K562 (cell line): ENCODE results near the gene CAPZA3. TPM values are rescaled to one million over a fixed set of nuclear protein-coding genes. Genes with fewer than 3 reads are reported as not detected.

Experiments used
- ATAC-seq: fragments of 200-7000 bp; cut with Tn5 transposase; 3 replicates; pipeline ENCODE4 v1.9.1; 2020; ENCODE audit warnings: moderate library complexity
- BruUV-seq: library from RNA; stranded (reverse); fragments of 400-500 nt; replicated peaks from 2 replicates; lab custom pipeline; 2021; lab: Mats Ljungman, UMichigan
- CTCF ChIA-PET: fragments of 300-600 bp; formaldehyde crosslinking; extraction: SDS; loops from one replicate; lab custom pipeline; 2021; ENCODE audit warnings: low intra/inter-chr PET ratio; lab: Yijun Ruan, JAX
- POLR2A ChIA-PET: fragments of 300-600, 350-650 bp; sonication (Branson Sonifier 250); formaldehyde crosslinking; extraction: SDS; loops from one replicate; lab custom pipeline; 2021; ENCODE audit warnings: antibody characterized with exemption, inconsistent platforms; lab: Yijun Ruan, JAX
- DNase-seq, 4 experiments: peaks; one replicate each; pipeline versions ENCODE4 v3.0.0 to v3.0.0-alpha.2; 2011 to 2018; ENCODE audit warnings: low spot score in 3 of 4, mixed read lengths in 3 of 4; ENCODE audit errors: extremely low read depth in 1 of 4
- FAIRE-seq: peaks from 2 replicates; lab custom pipeline; 2011; peaks lifted over from hg19 to GRCh38; lab: Jason Lieb, UNC
- H2AFZ ChIP-seq: 2 replicates; pipeline ENCODE4 v1.6.0; 2011; ENCODE audit warnings: low read depth, low read length, control low read depth, inconsistent platforms
- H3K27ac ChIP-seq: fragments of 200-600 bp; 3 replicates; pipeline ENCODE4 v1.8.0; 2011; ENCODE audit warnings: low read depth, mild to moderate bottlenecking, control low read depth, inconsistent platforms, low read length, moderate library complexity, mixed read lengths; ENCODE audit errors: extremely low read depth
- H3K27me3 ChIP-seq, 2 experiments: fragments of 300-600 bp in 1 of 2; 2 replicates in 1 of 2; 3 replicates in 1 of 2; pipeline versions ENCODE4 v1.6.0 to v1.8.0; 2011; ENCODE audit warnings: inconsistent platforms in 2 of 2, low read length in 2 of 2, mild to moderate bottlenecking in 1 of 2, mixed read lengths in 1 of 2, moderate library complexity in 1 of 2; ENCODE audit not compliant: control insufficient read depth in 2 of 2, insufficient read depth in 2 of 2
- H3K36me3 ChIP-seq: fragments of 300-600 bp; 3 replicates; pipeline ENCODE4 v1.8.0; 2011; ENCODE audit warnings: mild to moderate bottlenecking, low read length, inconsistent platforms; ENCODE audit not compliant: control insufficient read depth, insufficient read depth
- H3K4me1 ChIP-seq, 2 experiments: fragments of 200-600 bp in 1 of 2; replicated peaks in 1 of 2; 2 replicates in 1 of 2; 3 replicates in 1 of 2; pipeline versions ENCODE4 v1.5.1 to v1.8.0; 2011; ENCODE audit warnings: inconsistent platforms in 2 of 2, low read length in 2 of 2, mild to moderate bottlenecking in 1 of 2, mixed read lengths in 1 of 2, moderate library complexity in 1 of 2; ENCODE audit not compliant: control insufficient read depth in 2 of 2, insufficient read depth in 2 of 2
- H3K4me2 ChIP-seq: 2 replicates; pipeline ENCODE4 v1.6.1; 2011; ENCODE audit warnings: low read length, control low read depth, inconsistent platforms, mixed read lengths; ENCODE audit not compliant: insufficient read depth
- H3K4me3 ChIP-seq: fragments of 200-600 bp; sonication (generic), shearing (Covaris generic); 2 replicates; pipeline ENCODE4 v1.5.1; 2016; ENCODE audit warnings: control low read depth, inconsistent platforms
- H3K79me2 ChIP-seq: fragments of 200-600 bp; 3 replicates; pipeline ENCODE4 v1.8.0; 2011; ENCODE audit warnings: low read length, inconsistent platforms; ENCODE audit not compliant: control insufficient read depth, insufficient read depth
- H3K9ac ChIP-seq, 2 experiments: 2 replicates each; pipeline versions ENCODE4 v1.6.0 to v1.6.1; 2011; ENCODE audit warnings: low read depth in 2 of 2, low read length in 2 of 2, control low read depth in 1 of 2, inconsistent platforms in 1 of 2, mild to moderate bottlenecking in 1 of 2, mixed read lengths in 1 of 2; ENCODE audit not compliant: insufficient read depth in 1 of 2
- H3K9me1 ChIP-seq: one replicate; pipeline ENCODE4 v1.6.0; 2011; ENCODE audit warnings: inconsistent platforms, mild to moderate bottlenecking, low read length, moderate library complexity; ENCODE audit not compliant: control insufficient read depth, insufficient read depth
- H3K9me3 ChIP-seq: replicated peaks from 2 replicates; pipeline ENCODE4 v1.5.1; 2011; ENCODE audit warnings: low read depth, low read length, inconsistent platforms; ENCODE audit not compliant: control insufficient read depth, insufficient read depth
- H4K20me1 ChIP-seq: replicated peaks from 2 replicates; pipeline ENCODE4 v1.6.1; 2011; ENCODE audit warnings: low read length, inconsistent platforms, mixed read lengths; ENCODE audit not compliant: control insufficient read depth, insufficient read depth
- CREBBP ChIP-seq: IDR thresholded peaks from one replicate; pipeline ENCODE4 v1.6.1; 2012; ENCODE audit warnings: low read depth, mild to moderate bottlenecking, control low read depth, inconsistent platforms, low read length
- ELK1 ChIP-seq: sonication (generic); formaldehyde crosslinking; IDR thresholded peaks from 2 replicates; pipeline ENCODE4 v1.8.1; 2022; ENCODE audit warnings: missing genetic modification reagents
- ETV1 ChIP-seq: fragments of 450-650 bp; conservative IDR thresholded peaks from 2 replicates; pipeline ENCODE4 v1.6.1; 2016; ENCODE audit warnings: missing genetic modification characterization, control low read depth, low read depth, missing compliant biosample characterization
- HMG20B ChIP-seq: fragments of 250-450 bp; sonication (Bioruptor Pico); IDR thresholded peaks from 2 replicates; pipeline ENCODE4 v1.5.0; 2021; ENCODE audit warnings: mild to moderate bottlenecking
- KLF6 ChIP-seq: fragments of 250-450 bp; sonication (Bioruptor Pico); IDR thresholded peaks from 2 replicates; pipeline ENCODE4 v1.4.0; 2020; ENCODE audit warnings: mild to moderate bottlenecking, moderate library complexity, borderline replicate concordance
- LCOR ChIP-seq: sonication (generic); formaldehyde crosslinking; IDR thresholded peaks from 2 replicates; pipeline ENCODE4 v1.8.0; 2022; ENCODE audit warnings: mild to moderate bottlenecking, missing genetic modification reagents
- MED1 ChIP-seq: sonication (generic); formaldehyde crosslinking; IDR thresholded peaks from 2 replicates; pipeline ENCODE4 v1.8.1; 2023; ENCODE audit warnings: missing genetic modification reagents, borderline replicate concordance
- NFE2 ChIP-seq: IDR thresholded peaks from 2 replicates; pipeline ENCODE4 v1.6.1; 2014; ENCODE audit warnings: antibody characterized with exemption, low read depth
- NR4A1 ChIP-seq, 2 experiments: fragments of 250-450 bp in 1 of 2; fragments of 450-650 bp in 1 of 2; sonication (Bioruptor Pico) in 1 of 2; IDR thresholded peaks; 2 replicates each; pipeline versions ENCODE4 v1.4.0 to v1.6.1; 2016 to 2020; ENCODE audit warnings: mild to moderate bottlenecking in 2 of 2, missing compliant biosample characterization in 1 of 2, missing genetic modification characterization in 1 of 2, moderate library complexity in 1 of 2
- POLR2AphosphoS2 ChIP-seq: IDR thresholded peaks from 2 replicates; pipeline ENCODE4 v1.6.1; 2012; ENCODE audit warnings: low read length, improper control_type of control experiment
- RFX1 ChIP-seq: fragments of 450-650 bp; IDR thresholded peaks from 2 replicates; pipeline ENCODE4 v1.6.1; 2016; ENCODE audit warnings: mild to moderate bottlenecking, moderate library complexity
- SMAD2 ChIP-seq: fragments of 150-350 bp; IDR thresholded peaks from 2 replicates; pipeline ENCODE4 v1.6.1; 2014; ENCODE audit warnings: low read depth, mild to moderate bottlenecking, low read length
- SMARCA4 ChIP-seq: fragments of 450-650 bp; IDR thresholded peaks from 2 replicates; pipeline ENCODE4 v1.6.1; 2016
- U2AF2 ChIP-seq: fragments of 200-400 bp; formaldehyde crosslinking; optimal IDR thresholded peaks from 2 replicates; pipeline ENCODE3; 2017; ENCODE audit warnings: low read depth, mild to moderate bottlenecking, low read length
- WHSC1 ChIP-seq: IDR thresholded peaks from one replicate; pipeline ENCODE4 v1.6.1; 2012; ENCODE audit warnings: low read length, control low read depth, inconsistent platforms
- ZBTB12 ChIP-seq: fragments of 250-450 bp; sonication (Bioruptor Pico); IDR thresholded peaks from 2 replicates; pipeline ENCODE4 v1.4.0; 2020
- ZFP1 ChIP-seq: fragments of 450-650 bp; formaldehyde crosslinking; IDR thresholded peaks from 2 replicates; pipeline ENCODE4 v1.4.0; 2020; ENCODE audit warnings: mild to moderate bottlenecking, mixed read lengths
- ZNF212 ChIP-seq: fragments of 450-650 bp; formaldehyde crosslinking; IDR thresholded peaks from 2 replicates; pipeline ENCODE4 v1.4.0; 2020; ENCODE audit warnings: mild to moderate bottlenecking
- ZNF561 ChIP-seq: fragments of 450-650 bp; formaldehyde crosslinking; conservative IDR thresholded peaks from 2 replicates; pipeline ENCODE4 v1.4.0; 2020; ENCODE audit warnings: mild to moderate bottlenecking, moderate library complexity
- WGBS: fragments of 100-300 bp; shearing (Covaris generic); methylation state at CpG from one replicate; pipeline ENCODE4 v1.1.6; 2016; ENCODE audit warnings: low coverage, mixed read lengths; ENCODE audit not compliant: insufficient coverage; ENCODE audit errors: missing lambda C conversion rate; 5-methylcytosine and 5-hydroxymethylcytosine counted together
- in situ Hi-C: fragments of 300-500 bp; cut with MboI; formaldehyde crosslinking; loops from 4 replicates; pipeline ENCODE4 v1.15.0; 2018; ENCODE audit warnings: inconsistent platforms, mixed read lengths
- intact Hi-C: fragments of 100-400 bp; cut with micrococcal nuclease; formaldehyde crosslinking; loops from 2 replicates; pipeline ENCODE4 v1.14.2; 2022
- polyA plus RNA-seq, 8 experiments: library from polyadenylated mRNA; depleted of rRNA in 4 of 8; stranded (reverse) in 5 of 8; unstranded in 3 of 8; fragments of >200 nt; fragmentation: Nextera tagmentation in 2 of 8; fragmentation: Illumina TruSeq in 1 of 8; extraction: Ambion mirVana in 2 of 8; extraction: Trizol in 1 of 8; gene quantifications; 2 replicates each; pipeline versions ENCODE4 v1.2.1 to v1.2.3, GENCODE V29; 2011 to 2014; ENCODE audit warnings: inconsistent platforms in 1 of 8, missing spikeins in 1 of 8
- total RNA-seq, 7 experiments: library from RNA; depleted of rRNA in 6 of 7; stranded (reverse); fragments of >200 nt in 6 of 7; fragmentation: Illumina TruSeq in 2 of 7; extraction: Trizol in 2 of 7; gene quantifications; 2 replicates each; pipeline versions ENCODE4 v1.2.1 to v1.2.3, GENCODE V29; 2011 to 2021; ENCODE audit warnings: low replicate concordance in 1 of 7

Gene CAPZA3
- total and polyA plus RNA-seq, 9 of the 15 experiments (the other 6 are each of a cell fraction or from before 2014, with no cell fraction given) = not detected

- Histone ChIP-seq H3K9me3 (no peaks in the 10 kb centered on the region), H3K4me1 (peaks cover 4 to 27% of the 10 kb centered on the region in 2 experiments; a peak in 4 of 5 replicates), H3K9ac (no peak overlapping the region), H3K79me2 (no peaks in the 10 kb centered on the region), H3K4me2 (no peak overlapping the region), H3K27ac (no peak overlapping the region), H3K36me3 (no peaks in the 10 kb centered on the region), H3K4me3 (no peak overlapping the region), H3K9me1 (no peaks in the 10 kb centered on the region), H2AFZ (peak overlapping the region; percentile 23; the same call in 1 of the 2 replicates), H3K27me3 (no peaks in the 10 kb centered on the region), H4K20me1 (no peaks in the 10 kb centered on the region)
- intact Hi-C loops (no loop called here), in situ Hi-C loops (no loop called here)
- TF ChIP-seq SMAD2 (no peak), NFE2 (no peak), LCOR (CRISPR knock-in tag) (no peak), ZFP1 (CRISPR knock-in tag) (no peak), ZBTB12 (CRISPR knock-in tag) (no peak), ETV1 (tag) (no peak), ZNF212 (CRISPR knock-in tag) (no peak), U2AF2 (no peak), ZNF561 (no peak), POLR2AphosphoS2 (no peak), NR4A1 (CRISPR knock-in tag; IDR thresholded peaks at IDR 0.05) (no peak), NR4A1 (tag; IDR thresholded peaks at IDR 0.05) (no peak), KLF6 (CRISPR knock-in tag) (no peak), SMARCA4 (no peak), CREBBP (no peak), WHSC1 (no peak), MED1 (no peak), RFX1 (no peak), HMG20B (CRISPR knock-in tag) (no peak), ELK1 (no peak)
- ATAC-seq = peak; percentile 66
- ChIA-PET CTCF (no interaction called here), POLR2A (interaction anchor here (0.6 kb wide), 1 partner anchor 281 kb away, joined by 3 read pairs; no protein-coding TSS in a partner anchor)
- WGBS = 0% methylated on average over 1 of the region's 1 CpG
- BruUV-seq = no TSS peak
- no peak for DNase-seq
- FAIRE-seq = no peak
Measured at GRCh38 chr12:18750085-18750484, 12.2 kb downstream of the CAPZA3 start.
